Measurements from ENCODE around the gene RBM44.
"Not testable (repeated sequence)": the region's sequence is repeated elsewhere in the genome, so short reads cannot be mapped to it uniquely, and the experiment has no call there.

The RBM44 gene

DNA sequence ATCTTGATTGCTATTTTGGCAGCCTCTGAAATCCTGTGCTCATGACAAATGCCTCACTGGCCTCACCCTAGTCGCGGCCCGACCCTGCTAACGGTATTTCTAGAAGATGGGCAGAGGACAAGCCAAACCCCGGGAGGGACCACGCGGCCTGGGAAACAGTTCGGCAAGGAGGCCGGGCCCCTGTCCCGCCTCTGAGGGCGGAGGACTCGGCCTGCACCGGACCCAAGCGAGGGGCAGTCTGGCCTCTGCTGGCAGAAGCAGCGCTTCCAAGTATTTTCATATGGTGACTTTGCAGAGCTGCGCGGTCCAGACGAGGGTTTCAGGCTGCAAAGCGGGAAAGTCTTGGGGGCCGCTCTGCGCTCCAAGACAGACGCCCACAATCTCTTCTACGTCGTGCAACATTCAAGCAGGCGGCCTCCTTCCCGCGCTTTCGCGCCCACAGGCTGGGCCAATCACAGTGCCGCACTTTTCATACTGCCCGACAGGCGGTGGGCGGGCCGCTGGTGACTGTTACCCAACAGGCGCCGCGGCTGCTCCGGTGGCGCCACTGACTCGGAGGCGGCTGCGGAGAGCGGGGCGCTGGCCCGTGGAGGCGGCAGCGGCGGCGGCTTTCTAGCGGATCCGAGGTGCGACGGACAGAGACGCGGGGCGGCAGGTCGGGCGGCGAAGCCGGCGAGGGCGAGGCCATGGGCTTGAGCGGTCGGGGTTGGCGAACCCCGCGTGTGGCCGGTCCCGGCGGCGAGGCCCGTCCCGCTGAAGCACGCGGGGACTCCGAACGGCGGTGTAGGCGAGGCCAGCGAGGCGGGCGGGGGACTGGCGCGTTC lies at the start of gene RBM44:
Gene RBM44 (plus strand): TSS at position 544 of the 824 bp plus-strand sequence. CDS start 14,831 bp downstream, outside the sequence.
- FAIRE-seq = no peak
- DNase-seq (ENCODE audit: extremely low spot score, insufficient read length, low read depth) = no peak

- DNase-seq (ENCODE audit: extremely low spot score, insufficient read length, low read depth) (no peak), FAIRE-seq (no peak)
Measured at GRCh38 chr2:237749002-237749401, 49.6 kb upstream of the RBM44 start.

- FAIRE-seq (no peak), DNase-seq (ENCODE audit: extremely low spot score, insufficient read length, low read depth) (no peak)
Measured at GRCh38 chr2:237749961-237750360, 48.6 kb upstream of the RBM44 start.

GRCh38 chr2:237750441-237750840 lies 48.1 kb upstream of the RBM44 start:
- DNase-seq (ENCODE audit: extremely low spot score, insufficient read length, low read depth); FAIRE-seq: not testable (repeated sequence)

DNA sequence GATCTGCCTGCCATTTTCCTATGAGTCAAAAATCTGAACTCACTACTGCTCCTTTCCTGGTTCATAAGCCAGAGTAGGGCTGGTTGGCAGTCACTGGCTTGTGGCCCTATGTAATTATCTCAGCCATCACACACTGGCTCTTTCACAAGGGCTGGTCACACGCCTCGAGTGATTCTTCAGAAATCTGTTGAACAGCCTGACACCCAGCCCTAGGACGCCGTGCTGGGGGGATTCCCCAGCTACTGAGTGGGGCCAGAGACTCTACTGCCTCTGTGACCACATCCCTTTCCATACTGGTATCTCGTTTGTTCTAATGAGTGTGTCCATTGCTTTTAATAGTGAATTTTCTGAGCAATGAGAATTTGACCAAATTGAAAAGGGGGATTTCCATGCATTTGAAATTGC lies 45.8 kb upstream of the RBM44 start:
- peak; percentile 89 for FAIRE-seq
- peak; percentile 60 for DNase-seq (ENCODE audit: extremely low spot score, insufficient read length, low read depth)

DNA sequence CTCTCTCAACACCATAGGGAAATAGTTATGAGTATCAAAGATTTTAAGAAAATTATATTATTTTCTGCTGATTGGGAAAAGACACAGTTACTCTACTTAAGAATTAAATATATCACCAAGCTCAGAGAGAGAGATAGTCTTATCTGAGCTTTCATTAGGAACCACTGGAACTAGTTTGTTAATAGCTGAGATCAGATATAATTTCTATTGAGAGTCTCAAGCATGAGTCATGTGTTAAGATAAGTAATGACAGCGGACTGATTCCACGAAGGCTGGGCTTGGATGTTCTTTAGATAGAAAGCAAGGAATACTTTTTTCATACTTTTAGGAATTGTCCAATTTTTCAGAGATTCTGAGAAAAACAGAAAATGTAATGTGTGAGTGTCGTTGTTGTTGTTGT lies 44.4 kb upstream of the RBM44 start:
- no peak for FAIRE-seq
- no peak for DNase-seq (ENCODE audit: extremely low spot score, insufficient read length, low read depth)

- FAIRE-seq = no peak
Measured at GRCh38 chr2:237754626-237755248, 43.8 kb upstream of the RBM44 start.

DNA sequence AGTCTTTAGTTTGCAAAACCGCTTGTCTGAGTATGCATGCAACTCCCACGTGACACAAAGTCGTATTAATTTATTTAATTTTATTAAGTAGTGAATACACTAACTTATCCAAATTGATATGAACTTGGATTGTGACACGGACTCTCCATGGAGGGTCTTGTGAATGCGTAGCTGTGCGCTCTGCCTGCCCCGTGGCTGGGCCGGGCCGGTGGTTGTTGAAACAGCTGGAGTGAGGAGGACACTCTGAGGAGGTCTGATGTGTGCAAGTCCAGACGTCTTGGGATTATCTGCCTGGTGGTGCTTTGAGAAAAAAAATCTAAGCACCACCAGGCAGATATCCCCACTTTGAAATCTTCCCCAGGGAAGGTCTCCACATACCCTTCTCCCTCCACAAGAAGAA lies 41.0 kb upstream of the RBM44 start:
- no peak for DNase-seq (ENCODE audit: extremely low spot score, insufficient read length, low read depth)
- FAIRE-seq = no peak

More at GRCh38 chr2:237754626-237755248, 43.8 kb upstream of the RBM44 start:
- no peak for DNase-seq (ENCODE audit: extremely low spot score, insufficient read length, low read depth)

- no peak for FAIRE-seq
- DNase-seq (ENCODE audit: extremely low spot score, insufficient read length, low read depth) = no peak
Measured at GRCh38 chr2:237758185-237758584, 40.4 kb upstream of the RBM44 start.

DNA sequence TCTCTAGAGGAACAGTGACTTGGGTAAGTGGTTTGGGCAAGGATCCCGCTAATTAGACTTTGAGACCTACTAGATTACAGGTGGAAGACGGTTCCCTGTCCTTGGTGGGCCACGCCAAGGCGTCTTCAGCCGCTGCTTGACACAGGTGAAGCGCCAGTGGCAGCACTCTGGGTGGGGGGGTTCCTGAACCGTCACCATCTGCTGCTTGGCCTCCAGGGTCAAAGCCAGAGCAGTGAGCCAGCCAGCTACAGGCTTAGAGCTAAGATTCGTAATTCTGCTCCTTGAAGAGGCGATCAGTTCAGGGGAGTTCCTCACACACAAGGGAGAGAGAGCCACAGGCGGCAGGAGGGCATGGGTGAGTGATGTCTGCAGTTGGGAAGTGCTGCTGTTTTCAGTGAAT lies 39.4 kb upstream of the RBM44 start:
- DNase-seq (ENCODE audit: extremely low spot score, insufficient read length, low read depth) (no peak), FAIRE-seq (no peak)

GRCh38 chr2:237760506-237761502 lies 37.8 kb upstream of the RBM44 start:
- FAIRE-seq (no peak), DNase-seq (ENCODE audit: extremely low spot score, insufficient read length, low read depth) (no peak)

- FAIRE-seq; DNase-seq (ENCODE audit: extremely low spot score, insufficient read length, low read depth): not testable (repeated sequence)
Measured at GRCh38 chr2:237762291-237763182, 36.0 kb upstream of the RBM44 start.

- FAIRE-seq (no peak), DNase-seq (ENCODE audit: extremely low spot score, insufficient read length, low read depth) (no peak)
Measured at GRCh38 chr2:237763812-237764211, 34.8 kb upstream of the RBM44 start.

- not testable (repeated sequence) for DNase-seq (ENCODE audit: extremely low spot score, insufficient read length, low read depth)
- peak; percentile 57 for FAIRE-seq
Measured at GRCh38 chr2:237765122-237765521, 33.5 kb upstream of the RBM44 start.

GRCh38 chr2:237765875-237766274 lies 32.7 kb upstream of the RBM44 start:
- FAIRE-seq (no peak), DNase-seq (ENCODE audit: extremely low spot score, insufficient read length, low read depth) (no peak)

GRCh38 chr2:237766340-237766739 lies 32.2 kb upstream of the RBM44 start:
- no peak for DNase-seq (ENCODE audit: extremely low spot score, insufficient read length, low read depth)
- FAIRE-seq = no peak

- no peak for FAIRE-seq
- DNase-seq (ENCODE audit: extremely low spot score, insufficient read length, low read depth) = no peak
Measured at GRCh38 chr2:237772513-237772912, 26.1 kb upstream of the RBM44 start.

GRCh38 chr2:237773826-237774225 lies 24.8 kb upstream of the RBM44 start:
- DNase-seq (ENCODE audit: extremely low spot score, insufficient read length, low read depth) (no peak), FAIRE-seq (no peak)

DNA sequence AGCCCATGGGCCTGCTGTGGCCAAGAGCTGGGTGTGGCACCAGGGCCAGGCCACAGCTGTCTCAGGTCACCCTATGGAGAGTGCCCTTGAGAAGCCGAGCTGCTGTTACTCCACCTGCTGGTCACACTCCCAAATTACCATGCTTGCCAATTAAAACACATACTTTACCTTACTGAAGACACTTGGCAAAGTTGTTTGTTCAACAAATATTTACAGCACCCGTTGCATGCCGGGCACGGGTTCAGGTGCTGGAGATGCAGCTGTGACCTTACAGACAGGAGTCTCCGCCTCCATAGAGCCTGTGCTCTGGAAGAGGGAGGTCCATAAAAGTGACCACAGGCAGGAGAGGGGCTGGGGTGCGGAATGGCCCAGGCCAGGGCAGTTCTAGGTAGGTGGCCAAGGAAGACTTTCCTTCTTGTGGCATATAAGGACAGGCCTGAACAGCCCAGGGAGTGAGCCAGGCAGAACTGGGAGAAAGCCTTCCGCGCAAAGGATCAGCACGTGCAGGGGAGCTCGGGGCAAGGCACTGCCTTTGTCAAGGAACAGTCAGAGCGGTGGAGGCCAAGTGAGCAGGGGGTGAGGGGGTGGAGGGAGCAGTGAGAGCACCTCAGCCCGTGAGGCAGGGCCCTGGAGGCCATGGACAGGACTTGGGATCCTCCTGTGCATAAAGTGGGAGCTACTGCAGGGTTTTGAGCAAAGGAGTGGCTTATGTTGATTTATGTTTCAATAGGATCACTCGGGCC lies 23.6 kb upstream of the RBM44 start:
- peak; percentile 39 for DNase-seq (ENCODE audit: extremely low spot score, insufficient read length, low read depth)

More for the DNA sequence above, 23.6 kb upstream of the RBM44 start:
- FAIRE-seq = peak; percentile 76

Data from GM18507 (cell line).